ENCODE results near the gene UBE2E2. TPM values are rescaled to one million over a fixed set of nuclear protein-coding genes. Genes with fewer than 3 reads are reported as not detected.

UBE2E2 gene
- total RNA-seq, 2 experiments from 2014 or later, result 14.1 to 20.2 TPM

DNA sequence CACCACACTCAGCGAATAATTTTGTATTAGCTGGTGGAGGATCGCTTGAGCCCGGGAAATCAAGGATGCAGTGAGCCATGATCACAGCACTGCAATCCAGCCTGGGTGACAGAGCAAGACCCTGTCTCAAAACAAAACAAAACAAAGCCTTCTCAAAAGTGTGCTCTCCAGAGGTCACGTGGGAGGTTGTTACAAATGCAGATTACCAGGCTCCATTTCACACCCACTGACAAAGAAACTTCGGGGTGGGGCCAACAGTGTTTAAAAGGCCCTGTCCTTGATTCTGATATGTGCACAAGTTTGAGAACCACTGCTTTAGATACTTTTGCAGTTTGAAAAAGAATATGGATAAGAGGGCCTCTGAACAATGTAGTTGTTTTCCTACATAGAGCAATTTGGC lies 80.5 kb downstream of the UBE2E2 start:
- CTCF ChIA-PET, result no interaction called here
- no peaks in the 10 kb centered on the region for H3K4me1 ChIP-seq (ENCODE audit: insufficient read depth, low read length)
- H3K9me3 ChIP-seq (ENCODE audit: control insufficient read depth in 1 of 2, insufficient read depth in 1 of 2, low read length in 2 of 2), result peaks cover 0 to under 1% of the 10 kb centered on the region in 2 experiments
- no peak overlapping the region for H3K4me3 ChIP-seq (ENCODE audit: low read length)
- no peaks in the 10 kb centered on the region for H3K36me3 ChIP-seq (ENCODE audit: insufficient read depth, low read length)
- ATAC-seq (ENCODE audit: poor library complexity) (no peak), DNase-seq (no peak)
- POLR2A ChIA-PET, result no interaction called here
- H3K4me1 Mint-ChIP-seq (ENCODE audit: low read depth), result no peaks in the 10 kb centered on the region
- TF ChIP-seq, protein P1, sequence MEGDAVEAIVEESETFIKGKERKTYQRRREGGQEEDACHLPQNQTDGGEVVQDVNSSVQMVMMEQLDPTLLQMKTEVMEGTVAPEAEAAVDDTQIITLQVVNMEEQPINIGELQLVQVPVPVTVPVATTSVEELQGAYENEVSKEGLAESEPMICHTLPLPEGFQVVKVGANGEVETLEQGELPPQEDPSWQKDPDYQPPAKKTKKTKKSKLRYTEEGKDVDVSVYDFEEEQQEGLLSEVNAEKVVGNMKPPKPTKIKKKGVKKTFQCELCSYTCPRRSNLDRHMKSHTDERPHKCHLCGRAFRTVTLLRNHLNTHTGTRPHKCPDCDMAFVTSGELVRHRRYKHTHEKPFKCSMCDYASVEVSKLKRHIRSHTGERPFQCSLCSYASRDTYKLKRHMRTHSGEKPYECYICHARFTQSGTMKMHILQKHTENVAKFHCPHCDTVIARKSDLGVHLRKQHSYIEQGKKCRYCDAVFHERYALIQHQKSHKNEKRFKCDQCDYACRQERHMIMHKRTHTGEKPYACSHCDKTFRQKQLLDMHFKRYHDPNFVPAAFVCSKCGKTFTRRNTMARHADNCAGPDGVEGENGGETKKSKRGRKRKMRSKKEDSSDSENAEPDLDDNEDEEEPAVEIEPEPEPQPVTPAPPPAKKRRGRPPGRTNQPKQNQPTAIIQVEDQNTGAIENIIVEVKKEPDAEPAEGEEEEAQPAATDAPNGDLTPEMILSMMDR (IDR thresholded peaks at IDR 0.05), result no peak
- H3K27ac ChIP-seq (ENCODE audit: low read depth in 1 of 2, low read length in 2 of 2), result no peak overlapping the region
- no peaks in the 10 kb centered on the region for H3K27me3 ChIP-seq (ENCODE audit: control insufficient read depth in 1 of 2, insufficient read depth in 2 of 2, low read length in 2 of 2)
- H3K27ac Mint-ChIP-seq, result no peak overlapping the region
- intact Hi-C loops (cut with DNase I, micrococcal nuclease), result no loop called here
- no peak overlapping the region for H3K4me3 Mint-ChIP-seq
- H3K27me3 Mint-ChIP-seq, result no peaks in the 10 kb centered on the region
- H3K9me3 Mint-ChIP-seq, result peaks cover 11% of the 10 kb centered on the region
- no peaks in the 10 kb centered on the region for H3K36me3 Mint-ChIP-seq (ENCODE audit: low read depth)

DNA sequence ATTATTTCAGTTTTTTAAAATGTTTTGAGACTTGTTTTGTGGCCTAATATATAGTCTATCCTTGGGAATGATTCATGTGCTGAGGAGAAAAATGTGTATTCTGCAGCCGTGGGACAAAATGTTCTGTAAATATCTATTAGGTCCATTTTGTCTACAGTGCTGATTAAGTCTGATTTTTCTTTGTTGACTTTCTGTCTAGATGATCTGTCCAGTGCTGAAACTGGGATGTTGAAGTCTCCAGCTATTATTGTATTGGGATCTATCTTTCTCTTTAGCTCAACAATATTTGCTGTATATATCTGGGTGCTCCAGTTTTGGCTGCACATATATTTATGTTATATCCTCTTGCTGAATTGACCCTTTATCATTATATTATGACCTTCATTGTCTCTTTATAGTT lies 85.2 kb downstream of the UBE2E2 start:
- Histone ChIP-seq H3K4me3 (ENCODE audit: low read length) (no peak overlapping the region), H3K27ac (ENCODE audit: low read depth in 1 of 2, low read length in 2 of 2) (no peak overlapping the region), H3K36me3 (ENCODE audit: insufficient read depth, low read length) (no peaks in the 10 kb centered on the region), H3K9me3 (ENCODE audit: control insufficient read depth in 1 of 2, insufficient read depth in 1 of 2, low read length in 2 of 2) (peaks cover 0 to 3% of the 10 kb centered on the region in 2 experiments), H3K27me3 (ENCODE audit: control insufficient read depth in 1 of 2, insufficient read depth in 2 of 2, low read length in 2 of 2) (no peaks in the 10 kb centered on the region), H3K4me1 (ENCODE audit: insufficient read depth, low read length) (no peaks in the 10 kb centered on the region)
- TF ChIP-seq, protein P1 (IDR thresholded peaks at IDR 0.05), result no peak
- H3K36me3 Mint-ChIP-seq (ENCODE audit: low read depth), result no peaks in the 10 kb centered on the region
- H3K4me3 Mint-ChIP-seq, result no peak overlapping the region
- no peak overlapping the region for H3K27ac Mint-ChIP-seq
- DNase-seq (no peak), ATAC-seq (ENCODE audit: poor library complexity) (no peak)
- ChIA-PET CTCF (no interaction called here), POLR2A (no interaction called here)
- peaks cover 11% of the 10 kb centered on the region for H3K9me3 Mint-ChIP-seq
- H3K27me3 Mint-ChIP-seq, result no peaks in the 10 kb centered on the region
- no peaks in the 10 kb centered on the region for H3K4me1 Mint-ChIP-seq (ENCODE audit: low read depth)
- intact Hi-C loops (cut with DNase I, micrococcal nuclease), result no loop called here

DNA sequence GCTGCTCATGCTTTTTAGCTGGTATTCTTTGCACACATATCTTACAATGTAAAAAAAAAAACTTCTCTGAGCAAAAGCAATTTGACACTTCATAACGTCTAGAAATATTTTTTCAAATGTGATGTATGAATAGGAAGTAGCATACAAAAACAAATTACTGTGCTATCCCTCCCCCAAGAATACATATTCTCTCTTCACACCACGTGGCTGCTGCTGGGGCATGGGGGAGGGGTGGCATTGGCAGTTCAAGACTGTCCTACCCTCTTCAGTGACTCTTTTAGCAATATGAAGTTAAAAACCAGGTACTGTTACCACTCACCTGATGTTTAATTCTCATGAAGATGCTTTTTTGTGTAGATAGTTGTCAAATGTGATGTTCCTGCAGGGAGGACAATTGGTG lies 85.6 kb downstream of the UBE2E2 start:
- Histone ChIP-seq H3K27me3 (ENCODE audit: control insufficient read depth in 1 of 2, insufficient read depth in 2 of 2, low read length in 2 of 2) (no peaks in the 10 kb centered on the region), H3K9me3 (ENCODE audit: control insufficient read depth in 1 of 2, insufficient read depth in 1 of 2, low read length in 2 of 2) (peaks cover 0 to 3% of the 10 kb centered on the region in 2 experiments), H3K27ac (ENCODE audit: low read depth in 1 of 2, low read length in 2 of 2) (no peak overlapping the region), H3K4me3 (ENCODE audit: low read length) (no peak overlapping the region), H3K4me1 (ENCODE audit: insufficient read depth, low read length) (no peaks in the 10 kb centered on the region), H3K36me3 (ENCODE audit: insufficient read depth, low read length) (no peaks in the 10 kb centered on the region)
- Mint-ChIP-seq H3K4me1 (ENCODE audit: low read depth) (no peaks in the 10 kb centered on the region), H3K9me3 (peaks cover 11% of the 10 kb centered on the region), H3K36me3 (ENCODE audit: low read depth) (no peaks in the 10 kb centered on the region), H3K27ac (no peak overlapping the region), H3K4me3 (no peak overlapping the region), H3K27me3 (no peaks in the 10 kb centered on the region)
- TF ChIP-seq, protein P1 (IDR thresholded peaks at IDR 0.05), result no peak
- ATAC-seq (ENCODE audit: poor library complexity), result no peak
- intact Hi-C loops (cut with DNase I, micrococcal nuclease), result no loop called here
- no peak for DNase-seq
- CTCF ChIA-PET, result no interaction called here
- POLR2A ChIA-PET, result no interaction called here

Data from CD4-positive, alpha-beta T cell (primary cell).